Mucosa of rectum (tissue), 2 donors: ENCODE data around the gene CERS6.
"Not testable (repeated sequence)": the region's sequence is repeated elsewhere in the genome, so short reads cannot be mapped to it uniquely, and the experiment has no call there.

Experiments
- H3K27ac ChIP-seq, 2 donors: one replicate each; pipeline ENCODE4 v1.7.0; 2013; ENCODE audit warnings: inconsistent platforms in 2 of 2, low read depth in 2 of 2, low read length in 2 of 2
- H3K27me3 ChIP-seq, 2 donors: one replicate each; pipeline ENCODE4 v1.7.0; 2013; ENCODE audit warnings: low read length in 2 of 2; ENCODE audit not compliant: control insufficient read depth in 2 of 2, insufficient read depth in 2 of 2
- H3K36me3 ChIP-seq, 2 donors: one replicate each; pipeline ENCODE4 v1.7.0; 2013; ENCODE audit warnings: low read length in 2 of 2; ENCODE audit not compliant: control insufficient read depth in 2 of 2, insufficient read depth in 2 of 2
- H3K4me1 ChIP-seq, 2 donors: one replicate each; pipeline ENCODE4 v1.7.0; 2013; ENCODE audit warnings: low read length in 2 of 2, mild to moderate bottlenecking in 1 of 2; ENCODE audit not compliant: control insufficient read depth in 2 of 2, insufficient read depth in 2 of 2
- H3K4me3 ChIP-seq, 2 donors: one replicate each; pipeline ENCODE4 v1.7.0; 2013; ENCODE audit warnings: low read length in 2 of 2
- H3K9ac ChIP-seq, 2 donors: one replicate each; pipeline ENCODE4 v1.7.0; 2013; ENCODE audit warnings: low read length in 2 of 2, low read depth in 1 of 2, mild to moderate bottlenecking in 1 of 2
- H3K9me3 ChIP-seq, 2 donors: one replicate each; pipeline ENCODE4 v1.7.0; 2013; ENCODE audit warnings: low read length in 2 of 2; ENCODE audit not compliant: control insufficient read depth in 2 of 2
- donor health status: healthy.
- donor health status: Normal muscosa, but diverticular disease.

The CERS6 gene, protein sequence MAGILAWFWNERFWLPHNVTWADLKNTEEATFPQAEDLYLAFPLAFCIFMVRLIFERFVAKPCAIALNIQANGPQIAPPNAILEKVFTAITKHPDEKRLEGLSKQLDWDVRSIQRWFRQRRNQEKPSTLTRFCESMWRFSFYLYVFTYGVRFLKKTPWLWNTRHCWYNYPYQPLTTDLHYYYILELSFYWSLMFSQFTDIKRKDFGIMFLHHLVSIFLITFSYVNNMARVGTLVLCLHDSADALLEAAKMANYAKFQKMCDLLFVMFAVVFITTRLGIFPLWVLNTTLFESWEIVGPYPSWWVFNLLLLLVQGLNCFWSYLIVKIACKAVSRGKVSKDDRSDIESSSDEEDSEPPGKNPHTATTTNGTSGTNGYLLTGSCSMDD

DNA sequence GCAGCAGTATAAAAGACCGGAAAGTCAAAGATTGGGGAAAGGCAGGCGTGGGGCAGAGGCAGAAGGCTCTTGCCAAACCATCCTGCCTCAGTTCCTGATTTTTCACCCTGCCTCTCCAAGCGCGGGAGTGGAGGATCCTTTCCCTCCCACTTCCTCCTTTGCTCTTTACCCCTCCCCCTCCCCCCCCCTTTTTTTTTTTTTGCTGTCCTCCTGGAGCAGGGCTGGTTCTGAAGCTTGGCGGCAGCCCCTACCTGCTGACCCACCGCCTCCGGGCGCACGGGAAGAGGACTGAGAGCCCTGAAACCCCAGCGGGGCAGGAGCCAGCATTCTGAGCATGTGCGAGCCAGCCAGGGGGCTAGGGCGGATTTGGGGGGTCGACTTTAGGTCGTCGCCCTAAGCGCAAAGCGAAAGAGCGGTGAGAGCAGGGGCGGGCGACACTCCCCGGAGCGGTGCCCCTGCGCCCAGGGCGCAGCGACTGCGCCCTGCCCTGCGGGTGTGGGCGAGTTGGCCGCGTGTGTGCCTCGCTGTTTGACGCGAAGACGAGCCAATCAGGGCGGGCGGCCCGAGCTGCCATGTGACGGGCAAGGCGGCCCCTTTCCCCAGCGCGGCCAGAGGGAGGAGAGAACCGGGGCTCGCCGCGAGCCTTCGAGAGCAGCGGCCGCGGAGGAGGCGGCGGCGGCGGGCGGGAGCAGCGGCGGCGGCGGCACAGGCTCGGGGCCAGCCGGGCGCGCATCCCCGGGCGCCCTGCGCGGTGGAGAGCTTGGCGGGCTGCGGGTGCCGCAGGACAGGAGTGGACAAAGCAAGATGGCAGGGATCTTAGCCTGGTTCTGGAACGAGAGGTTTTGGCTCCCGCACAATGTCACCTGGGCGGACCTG is at the start of gene CERS6:
Gene CERS6, plus strand, starts transcription at position 628 of the 876 bp plus-strand sequence. Its CDS starts 177 bp downstream, at position 805.
- Histone ChIP-seq H3K36me3 (no peaks in the 10 kb centered on the region), H3K9ac (peak within 1 kb of the TSS; percentile 86 to 87), H3K4me3 (peak within 1 kb of the TSS; percentile 83 to 94), H3K27me3 (no peaks in the 10 kb centered on the region), H3K9me3 (no peaks in the 10 kb centered on the region), H3K27ac (peak within 1 kb of the TSS; percentile 85 to 92), H3K4me1 (peaks cover 0 to 17% of the 10 kb centered on the region in 2 donors)

DNA sequence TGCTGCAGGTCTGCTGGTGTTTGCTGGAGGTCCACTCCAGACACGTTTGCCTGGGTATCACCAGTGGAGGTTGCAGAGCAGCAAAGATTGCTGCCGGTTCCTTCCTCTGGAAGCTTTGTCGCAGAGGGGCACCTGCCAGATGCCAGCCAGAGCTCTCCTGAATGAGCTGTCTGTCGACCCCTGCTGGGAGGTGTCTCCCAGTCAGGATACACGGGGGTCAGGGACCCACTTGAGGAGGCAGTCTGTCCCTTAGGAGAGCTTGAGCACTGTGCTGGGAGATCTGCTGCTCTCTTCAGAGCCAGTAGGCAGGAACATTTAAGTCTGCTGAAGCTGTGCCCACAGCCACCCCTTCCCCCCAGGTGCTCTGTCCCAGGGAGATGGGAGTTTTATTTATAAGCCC is 43.8 kb upstream of the CERS6 start:
- not testable (repeated sequence) for H3K9ac ChIP-seq, H3K4me1 ChIP-seq, H3K9me3 ChIP-seq, H3K4me3 ChIP-seq, H3K27me3 ChIP-seq, H3K36me3 ChIP-seq, H3K27ac ChIP-seq

DNA sequence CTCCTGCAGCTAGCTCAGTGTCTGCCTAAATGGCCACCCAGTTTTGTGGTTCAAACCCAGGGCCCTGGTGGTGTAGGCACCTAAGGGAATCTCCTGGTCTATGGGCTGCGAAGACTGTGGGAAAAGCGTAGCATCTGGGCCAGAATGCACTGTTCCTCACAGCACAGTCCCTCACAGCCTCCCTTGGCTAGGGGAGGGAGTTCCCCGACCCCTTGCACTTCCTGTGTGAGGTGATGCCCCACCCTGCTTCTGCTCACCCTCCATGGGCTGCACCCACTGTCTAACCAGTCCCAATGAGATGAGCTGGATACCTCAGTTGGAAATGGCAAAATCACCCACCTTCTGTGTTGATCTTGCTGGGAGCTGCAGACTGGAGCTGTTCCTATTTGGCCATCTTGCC is 43.0 kb upstream of the CERS6 start:
- H3K4me3 ChIP-seq, H3K9me3 ChIP-seq, H3K9ac ChIP-seq, H3K36me3 ChIP-seq, H3K27ac ChIP-seq, H3K4me1 ChIP-seq, H3K27me3 ChIP-seq: not testable (repeated sequence)

DNA sequence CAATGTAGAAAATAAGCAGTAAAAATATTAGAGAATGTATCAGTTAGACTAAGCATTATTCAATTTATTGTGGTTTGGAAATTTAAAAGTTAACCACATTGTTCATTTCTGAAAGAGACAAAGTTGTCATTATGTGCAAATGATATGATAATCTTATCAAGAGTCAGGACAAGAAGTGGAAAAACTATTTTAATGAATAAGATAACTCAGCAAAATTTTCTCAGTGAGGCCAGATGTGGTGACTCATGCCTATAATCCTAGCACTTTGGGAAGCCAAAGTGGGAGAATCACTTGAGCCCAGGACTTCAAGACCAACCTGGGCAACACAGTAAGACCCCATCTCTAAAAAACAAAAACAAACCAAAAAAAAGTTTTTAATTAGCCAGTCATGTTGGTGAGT is 39.5 kb upstream of the CERS6 start:
- Histone ChIP-seq H3K27ac (no peak overlapping the region), H3K4me3 (no peak overlapping the region), H3K9me3 (peaks cover 0 to 2% of the 10 kb centered on the region in 2 donors), H3K9ac (no peak overlapping the region), H3K27me3 (no peaks in the 10 kb centered on the region), H3K4me1 (no peaks in the 10 kb centered on the region), H3K36me3 (no peaks in the 10 kb centered on the region)

DNA sequence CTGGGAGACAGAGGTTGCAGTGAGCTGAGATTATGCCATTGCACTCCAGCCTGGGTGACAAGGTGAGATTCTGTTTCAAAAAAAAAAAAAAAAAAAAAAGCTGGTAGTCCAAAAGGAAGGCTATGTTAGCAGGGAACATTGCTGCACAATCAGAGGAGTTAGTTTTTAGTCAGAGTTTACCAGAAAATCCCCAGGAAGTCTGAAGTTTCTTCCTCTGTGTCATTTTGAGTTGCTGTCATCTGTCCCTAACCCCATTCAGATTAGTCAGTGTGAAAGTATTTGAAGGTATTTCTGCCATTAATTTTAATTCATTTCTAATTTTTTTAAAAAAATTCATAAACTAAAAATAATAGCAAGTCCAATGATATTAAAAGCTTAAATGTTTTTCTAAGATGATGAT is 33.5 kb upstream of the CERS6 start:
- Histone ChIP-seq H3K36me3 (no peaks in the 10 kb centered on the region), H3K4me3 (no peak overlapping the region), H3K27ac (no peak overlapping the region), H3K4me1 (no peaks in the 10 kb centered on the region), H3K27me3 (no peaks in the 10 kb centered on the region), H3K9me3 (no peaks in the 10 kb centered on the region), H3K9ac (no peak overlapping the region)

DNA sequence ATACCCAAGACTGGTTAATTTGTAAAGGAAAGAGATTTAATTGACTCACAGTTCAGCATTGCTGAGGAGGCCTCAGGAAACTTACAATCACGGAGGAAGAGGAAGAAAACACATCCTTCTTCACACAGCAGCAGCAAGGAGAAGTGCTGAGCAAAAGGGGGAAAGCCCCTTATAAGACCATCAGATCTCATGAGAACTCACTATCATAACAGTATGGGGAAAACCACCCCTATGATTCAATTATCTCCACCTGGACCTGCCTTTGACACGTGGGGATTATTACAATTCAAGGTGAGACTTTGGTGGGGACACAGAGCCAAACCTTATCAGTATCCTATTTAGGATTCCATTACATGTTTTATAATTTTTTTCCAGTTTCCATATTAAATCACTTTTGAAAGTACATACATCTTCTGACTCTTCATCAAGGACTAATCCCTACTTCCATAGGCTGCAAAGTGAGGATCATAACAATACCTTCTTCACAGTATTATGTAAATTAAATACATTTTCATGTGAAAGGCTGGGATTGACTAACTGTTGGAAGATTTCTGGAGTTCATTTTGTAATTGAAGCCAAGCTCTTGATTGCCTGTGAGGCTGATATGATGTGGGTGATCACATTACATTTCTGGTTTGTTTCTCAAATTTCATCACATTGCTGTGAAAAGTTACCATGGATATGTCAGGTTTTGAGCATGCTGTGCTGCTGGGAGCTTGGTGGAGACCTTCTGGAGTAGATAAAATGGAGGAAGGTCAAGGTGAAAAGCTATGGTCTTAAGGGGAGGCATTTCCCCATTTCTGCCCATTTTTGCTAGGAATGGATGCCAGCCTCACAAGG is 31.7 kb upstream of the CERS6 start:
- Histone ChIP-seq H3K36me3 (no peaks in the 10 kb centered on the region), H3K27me3 (no peaks in the 10 kb centered on the region), H3K9me3 (no peaks in the 10 kb centered on the region), H3K9ac (no peak overlapping the region), H3K4me1 (no peaks in the 10 kb centered on the region), H3K4me3 (no peak overlapping the region), H3K27ac (no peak overlapping the region)

DNA sequence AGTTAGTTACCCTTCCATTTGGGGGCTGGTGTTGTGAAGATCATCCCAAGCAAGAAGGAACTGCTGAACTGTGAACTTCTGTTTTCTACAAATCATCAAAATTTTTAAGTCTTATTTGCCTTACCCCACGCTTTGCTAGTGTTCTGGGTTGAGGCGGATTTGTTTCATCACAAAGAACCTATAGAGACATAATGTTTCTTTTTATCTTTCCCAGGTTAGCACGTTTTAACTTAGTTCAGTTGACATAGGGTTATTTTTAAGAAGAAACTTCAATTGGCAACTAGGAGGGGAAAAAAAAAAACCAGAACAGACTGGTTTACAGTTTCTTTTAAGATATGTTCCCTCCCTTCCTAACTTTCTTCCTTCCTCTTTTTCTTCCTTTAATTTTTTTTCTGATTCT is 31.1 kb upstream of the CERS6 start:
- H3K36me3 ChIP-seq = no peaks in the 10 kb centered on the region
- H3K9me3 ChIP-seq = no peaks in the 10 kb centered on the region
- H3K4me3 ChIP-seq = no peak overlapping the region
- no peak overlapping the region for H3K9ac ChIP-seq
- H3K4me1 ChIP-seq = no peaks in the 10 kb centered on the region
- H3K27me3 ChIP-seq = no peaks in the 10 kb centered on the region
- H3K27ac ChIP-seq = no peak overlapping the region

DNA sequence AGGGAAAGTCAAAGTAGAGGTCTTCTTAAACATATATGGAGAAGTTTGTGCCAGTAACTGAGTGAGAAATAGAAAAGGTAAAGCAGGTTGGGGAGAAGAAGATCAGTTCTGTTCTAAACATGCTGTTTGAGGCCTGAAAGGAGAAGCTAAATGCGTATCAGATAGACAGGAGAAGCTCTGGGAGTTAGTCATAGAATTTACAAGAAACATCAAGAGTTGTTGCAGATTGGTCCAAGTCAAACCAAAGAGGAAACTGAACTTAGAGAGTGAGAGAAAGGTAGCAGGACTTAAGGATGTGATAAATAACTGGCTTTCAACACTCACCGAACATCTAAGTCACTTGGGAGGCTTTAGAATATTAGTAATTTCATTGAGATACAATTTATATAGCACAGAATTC is 29.2 kb upstream of the CERS6 start:
- Histone ChIP-seq H3K4me1 (no peaks in the 10 kb centered on the region), H3K9me3 (no peaks in the 10 kb centered on the region), H3K27ac (no peak overlapping the region), H3K36me3 (no peaks in the 10 kb centered on the region), H3K4me3 (no peak overlapping the region), H3K27me3 (no peaks in the 10 kb centered on the region), H3K9ac (no peak overlapping the region)

DNA sequence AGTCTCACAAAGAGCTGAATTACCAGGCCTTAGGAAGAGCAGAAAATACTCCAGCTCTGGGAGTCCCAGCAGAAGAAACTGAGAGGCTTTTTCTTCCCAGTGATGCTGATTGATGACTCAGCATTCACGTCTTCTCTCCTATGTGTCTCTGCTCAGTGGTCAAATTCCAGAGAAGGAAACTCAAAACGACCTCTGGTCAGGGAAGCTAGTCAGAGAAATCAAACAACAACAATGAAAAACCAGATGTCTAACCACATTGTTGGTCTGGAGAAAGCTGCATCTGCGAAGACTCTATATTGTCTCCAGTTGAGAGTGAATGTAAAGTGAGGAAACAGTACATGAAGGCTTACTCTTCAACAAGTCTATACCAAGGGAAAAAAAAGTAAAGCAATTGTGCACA is 28.6 kb upstream of the CERS6 start:
- Histone ChIP-seq H3K9ac (no peak overlapping the region), H3K27me3 (no peaks in the 10 kb centered on the region), H3K4me3 (no peak overlapping the region), H3K36me3 (no peaks in the 10 kb centered on the region), H3K4me1 (no peaks in the 10 kb centered on the region), H3K9me3 (no peaks in the 10 kb centered on the region), H3K27ac (no peak overlapping the region)

DNA sequence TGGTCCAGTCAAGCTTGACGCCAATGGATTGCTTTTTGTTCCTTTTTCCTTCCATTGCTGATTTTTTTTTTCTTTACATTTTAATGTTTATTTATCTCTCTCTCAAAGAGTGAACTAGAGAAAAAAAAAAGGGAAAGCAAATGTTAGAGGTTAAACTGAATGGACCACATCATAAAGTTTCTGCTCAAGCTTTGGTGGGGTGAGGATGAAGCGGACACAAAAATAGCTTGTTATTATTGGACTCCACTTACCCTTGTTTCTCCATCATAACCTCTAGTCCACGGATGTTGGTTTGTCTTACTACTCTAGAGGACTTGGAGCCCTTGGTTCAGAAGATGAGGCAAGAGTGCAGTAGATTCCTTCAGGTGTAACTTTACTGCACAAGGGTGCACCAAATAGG is 27.6 kb upstream of the CERS6 start:
- H3K4me1 ChIP-seq = no peaks in the 10 kb centered on the region
- H3K9me3 ChIP-seq = no peaks in the 10 kb centered on the region
- no peak overlapping the region for H3K27ac ChIP-seq
- H3K9ac ChIP-seq = no peak overlapping the region
- H3K4me3 ChIP-seq = no peak overlapping the region
- H3K36me3 ChIP-seq = no peaks in the 10 kb centered on the region
- no peaks in the 10 kb centered on the region for H3K27me3 ChIP-seq
